A549 (cell line): ENCODE results near the gene RPLP2. TPM values are rescaled to one million over a fixed set of nuclear protein-coding genes. Genes with fewer than 3 reads are reported as not detected.
A peak's percentile ranks its signal among the peaks of the same experiment; 100 is the strongest.

Experiments used
- ATAC-seq, 2 experiments: fragments of 200-7000 bp in 1 of 2; fragments of >200 bp in 1 of 2; cut with Nextera tagmentation in 1 of 2; cut with Tn5 transposase in 1 of 2; 3 replicates each; pipeline versions ENCODE4 v1.8.0 to v1.9.1; 2018 to 2020; ENCODE audit warnings: mild to moderate bottlenecking in 1 of 2, moderate library complexity in 1 of 2
- CTCF ChIA-PET: fragments of 300-600 bp; sonication (Branson Sonifier 250); formaldehyde crosslinking; extraction: SDS; loops from one replicate; lab custom pipeline; 2021; ENCODE audit warnings: antibody characterized with exemption, inconsistent platforms; lab: Yijun Ruan, JAX
- POLR2A ChIA-PET: fragments of 350-600 bp; formaldehyde crosslinking; extraction: SDS; loops from one replicate; lab custom pipeline; 2021; ENCODE audit warnings: antibody characterized with exemption, inconsistent platforms; lab: Yijun Ruan, JAX
- DNase-seq, 2 experiments: peaks; one replicate each; pipeline versions ENCODE4 v3.0.0 to v3.0.0-alpha.2; 2011 to 2016; ENCODE audit warnings: low read depth in 1 of 2, low spot score in 1 of 2
- FAIRE-seq: peaks from 2 replicates; lab custom pipeline; 2011; peaks lifted over from hg19 to GRCh38; lab: Jason Lieb, UNC
- H3K27ac ChIP-seq, 2 experiments: fragments of >200 bp; sonication (Bioruptor Twin); formaldehyde crosslinking; 3 replicates each; pipeline ENCODE4 v1.5.1; 2016 to 2017
- H3K4me1 ChIP-seq: fragments of >200 bp; sonication (Bioruptor Twin); formaldehyde crosslinking; 3 replicates; pipeline ENCODE4 v1.6.1; 2016
- H3K4me2 ChIP-seq: fragments of >200 bp; sonication (Bioruptor Twin); formaldehyde crosslinking; 3 replicates; pipeline ENCODE4 v1.6.1; 2016
- H3K4me3 ChIP-seq: fragments of >200 bp; sonication (Bioruptor Twin); formaldehyde crosslinking; 3 replicates; pipeline ENCODE4 v1.5.1; 2016
- H3K9me3 ChIP-seq: fragments of >200 bp; sonication (Bioruptor Twin); formaldehyde crosslinking; 3 replicates; pipeline ENCODE4 v1.6.1; 2016
- BHLHE40 ChIP-seq: IDR thresholded peaks from 2 replicates; pipeline ENCODE4 v1.6.1; 2012; ENCODE audit warnings: low read depth, low read length, inconsistent platforms
- CBX2 ChIP-seq: fragments of 200-600 bp; sonication (generic); IDR thresholded peaks from 2 replicates; pipeline ENCODE4 v1.6.1; 2016; ENCODE audit warnings: low read depth, mild to moderate bottlenecking, borderline replicate concordance
- CHD2 ChIP-seq: fragments of 150-350 bp; IDR thresholded peaks from 2 replicates; pipeline ENCODE4 v1.6.1; 2014; ENCODE audit warnings: low read length; ENCODE audit not compliant: partially characterized antibody
- CHD4 ChIP-seq: fragments of 200-600 bp; sonication (generic); IDR thresholded peaks from 2 replicates; pipeline ENCODE4 v1.6.1; 2016; ENCODE audit warnings: antibody characterized with exemption, mild to moderate bottlenecking, borderline replicate concordance
- EHF ChIP-seq: fragments of 250-450 bp; sonication (Bioruptor Pico); IDR thresholded peaks from 2 replicates; pipeline ENCODE4 v1.5.0; 2020; ENCODE audit warnings: mild to moderate bottlenecking
- EHMT2 ChIP-seq: fragments of 200-600 bp; sonication (generic); IDR thresholded peaks from 2 replicates; pipeline ENCODE4 v1.6.1; 2016; ENCODE audit warnings: antibody characterized with exemption, low read depth, mild to moderate bottlenecking, moderate library complexity
- ESRRA ChIP-seq: fragments of 150-350 bp; IDR thresholded peaks from 2 replicates; pipeline ENCODE4 v1.6.1; 2014; ENCODE audit warnings: mild to moderate bottlenecking, low read length, borderline replicate concordance
- GATA3 ChIP-seq: IDR thresholded peaks from 2 replicates; pipeline ENCODE4 v1.6.1; 2012; ENCODE audit warnings: borderline replicate concordance
- HOXB13 ChIP-seq: fragments of 250-450 bp; sonication (Bioruptor Pico); IDR thresholded peaks from 2 replicates; pipeline ENCODE4 v1.5.0; 2020; ENCODE audit warnings: low read depth, mild to moderate bottlenecking, moderate library complexity
- HOXB5 ChIP-seq: fragments of 250-450 bp; sonication (Bioruptor Pico); IDR thresholded peaks from 2 replicates; pipeline ENCODE4 v1.5.0; 2020; ENCODE audit warnings: mild to moderate bottlenecking, moderate library complexity
- JUNB ChIP-seq: fragments of >200 bp; sonication (Bioruptor Twin); formaldehyde crosslinking; IDR thresholded peaks from 2 replicates; pipeline ENCODE4 v1.6.1; 2016
- KDM1A ChIP-seq: fragments of 200-600 bp; sonication (generic); IDR thresholded peaks from 2 replicates; pipeline ENCODE4 v1.6.1; 2016; ENCODE audit warnings: low read depth, mild to moderate bottlenecking
- KDM5A ChIP-seq: fragments of 200-600 bp; sonication (generic); IDR thresholded peaks from 2 replicates; pipeline ENCODE4 v1.6.1; 2016; ENCODE audit warnings: antibody characterized with exemption, mild to moderate bottlenecking
- MAFK ChIP-seq: fragments of 450-650 bp; IDR thresholded peaks from 2 replicates; pipeline ENCODE4 v1.6.1; 2014; ENCODE audit not compliant: partially characterized antibody
- MYC ChIP-seq: IDR thresholded peaks from 2 replicates; pipeline ENCODE4 v1.6.1; 2012; ENCODE audit warnings: mild to moderate bottlenecking, inconsistent platforms, low read length, improper control_type of control experiment, borderline replicate concordance
- NR3C1 ChIP-seq: fragments of >200 bp; sonication (Bioruptor Twin); formaldehyde crosslinking; IDR thresholded peaks from 3 replicates; pipeline ENCODE4 v1.6.1; 2017
- PHF8 ChIP-seq: fragments of 200-600 bp; sonication (generic); IDR thresholded peaks from 2 replicates; pipeline ENCODE4 v1.6.1; 2016; ENCODE audit warnings: low read depth, mild to moderate bottlenecking, antibody characterized with exemption, moderate library complexity, borderline replicate concordance
- POLR2A ChIP-seq: IDR thresholded peaks from 2 replicates; pipeline ENCODE4 v1.6.1; 2012; ENCODE audit warnings: mild to moderate bottlenecking, low read length
- RAD21 ChIP-seq, 2 experiments: fragments of >200 bp in 1 of 2; sonication (Bioruptor Twin) in 1 of 2; formaldehyde crosslinking in 1 of 2; IDR thresholded peaks in 1 of 2; conservative IDR thresholded peaks in 1 of 2; 2 replicates in 1 of 2; 3 replicates in 1 of 2; pipeline ENCODE4 v1.6.1; 2012 to 2018; ENCODE audit warnings: inconsistent platforms in 1 of 2
- RCOR1 ChIP-seq: fragments of 150-350 bp; IDR thresholded peaks from 2 replicates; pipeline ENCODE4 v1.6.1; 2014; ENCODE audit warnings: antibody characterized with exemption, low read length, low read depth
- SMC3 ChIP-seq: fragments of >200 bp; sonication (Bioruptor Twin); formaldehyde crosslinking; IDR thresholded peaks from 3 replicates; pipeline ENCODE4 v1.6.1; 2018; ENCODE audit warnings: inconsistent platforms
- SREBF2 ChIP-seq: fragments of 450-650 bp; IDR thresholded peaks from 2 replicates; pipeline ENCODE4 v1.6.1; 2014; ENCODE audit warnings: mild to moderate bottlenecking, moderate library complexity
- TFCP2L1 ChIP-seq: fragments of 250-450 bp; sonication (Bioruptor Pico); IDR thresholded peaks from 2 replicates; pipeline ENCODE4 v1.5.0; 2021; ENCODE audit warnings: mild to moderate bottlenecking
- TP53 ChIP-seq: fragments of 250-450 bp; sonication (Bioruptor Pico); IDR thresholded peaks from 2 replicates; pipeline ENCODE4 v1.5.0; 2021; ENCODE audit warnings: mild to moderate bottlenecking, moderate library complexity
- ZFP36 ChIP-seq: fragments of 450-650 bp; IDR thresholded peaks from 2 replicates; pipeline ENCODE4 v1.6.1; 2014; ENCODE audit warnings: borderline replicate concordance; ENCODE audit not compliant: partially characterized antibody
- ZSCAN20 ChIP-seq: fragments of 250-450 bp; sonication (Bioruptor Pico); IDR thresholded peaks from 2 replicates; pipeline ENCODE4 v1.8.0; 2022; ENCODE audit warnings: mild to moderate bottlenecking, moderate library complexity
- WGBS: methylation state at CpG from one replicate; pipeline ENCODE4 v1.1.6; 2017; ENCODE audit errors: missing lambda C conversion rate; 5-methylcytosine and 5-hydroxymethylcytosine counted together
- polyA plus RNA-seq, 4 experiments: library from polyadenylated mRNA; depleted of rRNA in 3 of 4; stranded (reverse); fragments of >200 nt; fragmentation: RNase III in 1 of 4; extraction: RNeasy Plus Mini Kit Qiagen cat#74134 plus additional on column Dnase treatment in 1 of 4; gene quantifications; 2 replicates in 3 of 4; 3 replicates in 1 of 4; pipeline ENCODE4 v1.2.3, GENCODE V29; 2011 to 2017
- TF ChIP-seq, protein P1 (sequence below): IDR thresholded peaks from 2 replicates; pipeline ENCODE4 v1.6.1; 2012
- TF ChIP-seq, protein P2 (sequence below): IDR thresholded peaks from 2 replicates; pipeline ENCODE4 v1.6.1; 2012; ENCODE audit warnings: low read depth, borderline replicate concordance
- TF ChIP-seq, protein P3 (sequence below): IDR thresholded peaks from 2 replicates; pipeline ENCODE4 v1.6.1; 2012
- TF ChIP-seq, protein P4 (sequence below): fragments of >200 bp; sonication (Bioruptor Twin); formaldehyde crosslinking; IDR thresholded peaks from 3 replicates; pipeline ENCODE4 v1.5.1; 2016
- TF ChIP-seq, protein P5 (sequence below): fragments of 450-650 bp; IDR thresholded peaks from 2 replicates; pipeline ENCODE4 v1.6.1; 2014; ENCODE audit warnings: antibody characterized with exemption

The RPLP2 gene
- polyA plus RNA-seq, 2 of the 4 experiments (the other 2 are of a cell fraction) = 1,493 to 2,508 TPM

DNA sequence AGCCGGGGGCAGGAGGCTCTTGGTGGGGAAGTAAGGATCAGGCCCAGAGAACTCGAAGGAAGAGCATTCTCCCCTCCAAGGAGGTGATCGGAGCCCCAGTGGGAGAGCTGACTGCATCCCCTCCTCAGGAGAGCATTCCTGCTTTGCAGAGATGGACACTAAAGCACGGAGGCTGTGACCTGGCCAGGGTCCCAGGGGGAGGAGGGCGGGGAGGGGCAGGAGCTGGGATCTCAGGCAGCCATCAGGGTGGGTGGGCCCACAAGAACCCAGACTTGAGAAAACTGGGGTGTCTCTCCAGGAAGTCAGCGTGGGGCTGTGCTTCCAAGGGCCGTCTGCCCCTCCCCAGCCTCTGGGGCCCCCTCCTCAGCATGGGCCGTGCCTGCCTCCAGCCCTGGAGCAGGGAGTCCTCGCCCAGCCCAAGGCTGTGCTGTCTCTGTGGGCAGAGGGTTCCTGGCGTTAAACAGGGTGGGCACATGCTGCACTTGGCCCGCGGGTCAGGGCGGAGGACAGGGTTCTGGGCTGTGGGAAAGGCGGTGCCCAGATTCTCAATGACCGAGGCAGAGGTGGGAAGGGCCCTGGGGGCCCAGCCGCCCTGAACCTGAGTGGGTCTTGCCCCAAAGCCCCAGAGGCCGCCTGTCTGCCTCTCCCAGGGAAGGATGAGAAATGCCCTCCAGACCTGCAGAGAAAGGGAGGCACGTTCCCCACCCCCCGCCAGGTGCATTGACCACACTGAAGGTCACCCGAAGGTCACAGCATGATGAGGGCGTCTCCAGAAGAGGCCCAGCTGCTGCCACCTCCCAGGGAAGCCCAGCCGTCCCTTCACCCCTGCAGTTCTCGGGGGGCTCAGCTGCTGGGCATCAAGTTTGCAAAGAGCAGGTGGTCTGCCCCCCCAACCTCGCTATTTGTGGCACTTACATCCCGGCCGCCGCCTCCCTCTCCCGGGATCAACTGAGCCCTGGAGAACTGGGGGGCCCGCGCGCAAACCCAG is 20.5 kb upstream of the RPLP2 start:
- TF ChIP-seq ZSCAN20 (CRISPR knock-in tag) (no peak), ESRRA (peak; percentile 85), CHD4 (no peak), SMC3 (no peak), KDM1A (no peak), GATA3 (no peak), TP53 (no peak), KDM5A (no peak), ZFP36 (no peak), CBX2 (no peak), MYC (no peak), HOXB5 (CRISPR knock-in tag) (no peak), NR3C1 (no peak)
- TF ChIP-seq, protein P1, sequence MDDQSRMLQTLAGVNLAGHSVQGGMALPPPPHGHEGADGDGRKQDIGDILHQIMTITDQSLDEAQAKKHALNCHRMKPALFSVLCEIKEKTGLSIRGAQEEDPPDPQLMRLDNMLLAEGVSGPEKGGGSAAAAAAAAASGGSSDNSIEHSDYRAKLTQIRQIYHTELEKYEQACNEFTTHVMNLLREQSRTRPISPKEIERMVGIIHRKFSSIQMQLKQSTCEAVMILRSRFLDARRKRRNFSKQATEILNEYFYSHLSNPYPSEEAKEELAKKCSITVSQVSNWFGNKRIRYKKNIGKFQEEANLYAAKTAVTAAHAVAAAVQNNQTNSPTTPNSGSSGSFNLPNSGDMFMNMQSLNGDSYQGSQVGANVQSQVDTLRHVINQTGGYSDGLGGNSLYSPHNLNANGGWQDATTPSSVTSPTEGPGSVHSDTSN = peak; percentile 44; the same call in 1 of the 2 replicates
- TF ChIP-seq, protein P2, sequence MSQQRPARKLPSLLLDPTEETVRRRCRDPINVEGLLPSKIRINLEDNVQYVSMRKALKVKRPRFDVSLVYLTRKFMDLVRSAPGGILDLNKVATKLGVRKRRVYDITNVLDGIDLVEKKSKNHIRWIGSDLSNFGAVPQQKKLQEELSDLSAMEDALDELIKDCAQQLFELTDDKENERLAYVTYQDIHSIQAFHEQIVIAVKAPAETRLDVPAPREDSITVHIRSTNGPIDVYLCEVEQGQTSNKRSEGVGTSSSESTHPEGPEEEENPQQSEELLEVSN = no peak
- TF ChIP-seq, protein P3, sequence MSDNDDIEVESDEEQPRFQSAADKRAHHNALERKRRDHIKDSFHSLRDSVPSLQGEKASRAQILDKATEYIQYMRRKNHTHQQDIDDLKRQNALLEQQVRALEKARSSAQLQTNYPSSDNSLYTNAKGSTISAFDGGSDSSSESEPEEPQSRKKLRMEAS = 0 out of 2 replicates have a peak, but pooled peaks have one; percentile 20
- TF ChIP-seq, protein P4, sequence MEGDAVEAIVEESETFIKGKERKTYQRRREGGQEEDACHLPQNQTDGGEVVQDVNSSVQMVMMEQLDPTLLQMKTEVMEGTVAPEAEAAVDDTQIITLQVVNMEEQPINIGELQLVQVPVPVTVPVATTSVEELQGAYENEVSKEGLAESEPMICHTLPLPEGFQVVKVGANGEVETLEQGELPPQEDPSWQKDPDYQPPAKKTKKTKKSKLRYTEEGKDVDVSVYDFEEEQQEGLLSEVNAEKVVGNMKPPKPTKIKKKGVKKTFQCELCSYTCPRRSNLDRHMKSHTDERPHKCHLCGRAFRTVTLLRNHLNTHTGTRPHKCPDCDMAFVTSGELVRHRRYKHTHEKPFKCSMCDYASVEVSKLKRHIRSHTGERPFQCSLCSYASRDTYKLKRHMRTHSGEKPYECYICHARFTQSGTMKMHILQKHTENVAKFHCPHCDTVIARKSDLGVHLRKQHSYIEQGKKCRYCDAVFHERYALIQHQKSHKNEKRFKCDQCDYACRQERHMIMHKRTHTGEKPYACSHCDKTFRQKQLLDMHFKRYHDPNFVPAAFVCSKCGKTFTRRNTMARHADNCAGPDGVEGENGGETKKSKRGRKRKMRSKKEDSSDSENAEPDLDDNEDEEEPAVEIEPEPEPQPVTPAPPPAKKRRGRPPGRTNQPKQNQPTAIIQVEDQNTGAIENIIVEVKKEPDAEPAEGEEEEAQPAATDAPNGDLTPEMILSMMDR = no peak
- DNase-seq (no peak), FAIRE-seq (no peak), ATAC-seq (no peak)
- POLR2A ChIA-PET = interaction anchor here (1.1 to 2.1 kb wide), 4 partner anchors 10 to 30 kb away, joined by 3 to 9 read pairs (median 4); partner anchors contain the start of gene RPLP2
- CTCF ChIA-PET = interaction anchor here (0.7 to 1.6 kb wide), 4 partner anchors 10 to 19 kb away, joined by 3 to 4 read pairs (median 3); no protein-coding TSS in a partner anchor
- Histone ChIP-seq H3K4me2 (peak overlapping the region; percentile 77), H3K27ac (peak overlapping the region in 1 of 2 experiments; percentile 72; a peak in 3 of 6 replicates), H3K4me3 (peak overlapping the region; percentile 37), H3K4me1 (peaks cover 23% of the 10 kb centered on the region), H3K9me3 (no peaks in the 10 kb centered on the region)
- WGBS = 60% methylated on average over 22 of the region's 31 CpGs

DNA sequence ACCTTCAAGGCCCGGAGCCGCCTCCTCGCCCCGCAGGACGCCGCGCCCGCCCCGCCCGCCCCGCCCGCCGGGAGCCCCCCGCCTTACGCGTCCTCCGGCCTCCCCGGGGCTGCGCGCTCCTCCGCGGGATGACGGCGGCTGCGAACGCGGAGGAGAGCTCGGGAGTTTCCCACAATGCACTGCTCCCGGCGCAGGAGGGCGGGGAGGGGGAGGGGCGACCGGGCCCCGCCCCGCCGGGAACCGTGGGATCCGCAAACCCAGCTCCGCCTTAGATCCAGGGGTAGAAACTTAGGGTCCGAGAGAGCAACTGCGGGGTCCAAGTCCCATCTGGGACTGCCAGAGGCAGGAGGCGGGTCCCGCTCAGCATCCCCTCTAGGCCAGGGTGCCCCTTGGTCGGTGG is 19.8 kb upstream of the RPLP2 start, which contains the start of gene CEND1:
Gene CEND1 (minus strand): TSS at position 148 of the 400 bp plus-strand sequence. CDS start 1,514 bp downstream, outside the sequence.
- peak in 1 of 2 experiments; percentile 27; a peak in 3 of 6 replicates for ATAC-seq
- H3K4me1 ChIP-seq = peaks cover 29% of the 10 kb centered on the region
- FAIRE-seq = no peak
- peak within 1 kb of the TSS; percentile 37 for H3K4me3 ChIP-seq
- ChIA-PET POLR2A (interaction anchor here (1.1 to 2.1 kb wide), 4 partner anchors 11 to 29 kb away, joined by 3 to 9 read pairs (median 4); partner anchors contain the start of gene RPLP2), CTCF (interaction anchor here (0.6 to 1.6 kb wide), 5 partner anchors 9 to 17 kb away, joined by 3 to 4 read pairs (median 4); no protein-coding TSS in a partner anchor)
- WGBS = 26% methylated on average over 11 of the region's 44 CpGs
- H3K27ac ChIP-seq = peak within 1 kb of the TSS in 1 of 2 experiments; percentile 72; a peak in 3 of 6 replicates
- H3K9me3 ChIP-seq = no peaks in the 10 kb centered on the region
- DNase-seq = peak; percentile 44 to 57
- peak within 1 kb of the TSS; percentile 77 for H3K4me2 ChIP-seq
- TF ChIP-seq, protein P2 = no peak
- no peak for TF ChIP-seq EHF (CRISPR knock-in tag)
- TF ChIP-seq SREBF2 = no peak
- no peak for TF ChIP-seq BHLHE40
- TF ChIP-seq TFCP2L1 (CRISPR knock-in tag) = no peak
- no peak for TF ChIP-seq PHF8
- no peak for TF ChIP-seq ESRRA
- no peak for TF ChIP-seq MYC
- TF ChIP-seq KDM5A = no peak
- no peak for TF ChIP-seq RCOR1
- TF ChIP-seq EHMT2 = no peak
- TF ChIP-seq, protein P5, sequence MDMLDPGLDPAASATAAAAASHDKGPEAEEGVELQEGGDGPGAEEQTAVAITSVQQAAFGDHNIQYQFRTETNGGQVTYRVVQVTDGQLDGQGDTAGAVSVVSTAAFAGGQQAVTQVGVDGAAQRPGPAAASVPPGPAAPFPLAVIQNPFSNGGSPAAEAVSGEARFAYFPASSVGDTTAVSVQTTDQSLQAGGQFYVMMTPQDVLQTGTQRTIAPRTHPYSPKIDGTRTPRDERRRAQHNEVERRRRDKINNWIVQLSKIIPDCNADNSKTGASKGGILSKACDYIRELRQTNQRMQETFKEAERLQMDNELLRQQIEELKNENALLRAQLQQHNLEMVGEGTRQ = no peak
- TF ChIP-seq JUNB = no peak
- no peak for TF ChIP-seq MAFK
- no peak for TF ChIP-seq HOXB13 (CRISPR knock-in tag)
- no peak for TF ChIP-seq CHD2
- TF ChIP-seq RAD21 (conservative IDR thresholded peaks at IDR 0.05 in 1 of 2, IDR thresholded peaks at IDR 0.05 in 1 of 2) = no peak
- TF ChIP-seq POLR2A = no peak
